HepG2 (cell line): ENCODE results near the gene ANKRD17.
"Not testable (repeated sequence)": the region's sequence is repeated elsewhere in the genome, so short reads cannot be mapped to it uniquely, and the experiment has no call there.

Experiments used
- CHD2 ChIP-seq: IDR thresholded peaks from 2 replicates; pipeline ENCODE4 v1.6.1; 2011; ENCODE audit warnings: low read depth, low read length, improper control_type of control experiment
- CTCF ChIP-seq: sonication (generic); formaldehyde crosslinking; IDR thresholded peaks from 2 replicates; pipeline ENCODE4 v1.5.0; 2020; ENCODE audit warnings: mild to moderate bottlenecking, missing genetic modification reagents, moderate library complexity
- HOXA5 ChIP-seq: sonication (generic); formaldehyde crosslinking; IDR thresholded peaks from 2 replicates; pipeline ENCODE4 v1.4.0; 2020; ENCODE audit warnings: missing genetic modification reagents
- KDM4B ChIP-seq: sonication (generic); formaldehyde crosslinking; IDR thresholded peaks from 2 replicates; pipeline ENCODE4 v1.4.0; 2020; ENCODE audit warnings: missing genetic modification reagents
- LRRFIP1 ChIP-seq: sonication (generic); formaldehyde crosslinking; conservative IDR thresholded peaks from 2 replicates; pipeline ENCODE4 v1.4.0; 2020; ENCODE audit warnings: missing genetic modification reagents
- NFE2 ChIP-seq: sonication (generic); formaldehyde crosslinking; IDR thresholded peaks from 2 replicates; pipeline ENCODE4 v1.4.0; 2020; ENCODE audit warnings: missing genetic modification reagents
- POLR2G ChIP-seq: fragments of 200-400 bp; formaldehyde crosslinking; IDR thresholded peaks from 2 replicates; pipeline ENCODE4 v1.6.1; 2018; ENCODE audit warnings: mild to moderate bottlenecking, low read depth, low read length, moderate library complexity
- TAF1 ChIP-seq: sonication (generic); formaldehyde crosslinking; IDR thresholded peaks from 2 replicates; pipeline ENCODE4 v1.4.0; 2020; ENCODE audit warnings: missing genetic modification reagents
- ZBTB7A ChIP-seq: sonication (generic); formaldehyde crosslinking; IDR thresholded peaks from 2 replicates; pipeline ENCODE4 v1.8.0; 2022; ENCODE audit warnings: mild to moderate bottlenecking, missing genetic modification reagents
- ZHX1 ChIP-seq: sonication (generic); formaldehyde crosslinking; IDR thresholded peaks from 2 replicates; pipeline ENCODE4 v1.8.1; 2022; ENCODE audit warnings: low read depth, mild to moderate bottlenecking, missing genetic modification reagents
- ZNF138 ChIP-seq: sonication (generic); formaldehyde crosslinking; IDR thresholded peaks from 2 replicates; pipeline ENCODE4 v1.5.0; 2020; ENCODE audit warnings: mild to moderate bottlenecking, low read depth, missing genetic modification reagents
- ZNF280D ChIP-seq: sonication (generic); formaldehyde crosslinking; IDR thresholded peaks from 2 replicates; pipeline ENCODE4 v1.5.1; 2020; ENCODE audit warnings: mild to moderate bottlenecking, missing genetic modification reagents
- ZNF362 ChIP-seq: sonication (generic); formaldehyde crosslinking; IDR thresholded peaks from 2 replicates; pipeline ENCODE4 v1.4.0; 2020; ENCODE audit warnings: missing genetic modification reagents, mild to moderate bottlenecking, borderline replicate concordance

GRCh38 chr4:73255847-73256246 is 2.8 kb downstream of the ANKRD17 start:
- TF ChIP-seq TAF1 (CRISPR knock-in tag); ZNF138; POLR2G; LRRFIP1 (CRISPR knock-in tag); CHD2; HOXA5 (CRISPR knock-in tag); ZBTB7A; NFE2 (CRISPR knock-in tag); ZNF362; CTCF; KDM4B (CRISPR knock-in tag); ZHX1; ZNF280D: not testable (repeated sequence)
